HG03108 (cell line): ENCODE measurements around the gene SORL1.

Experiments used
- ATAC-seq: cut with Tn5 transposase; IDR thresholded peaks from one replicate; pipeline ENCODE4 v1.9.1; 2021; ENCODE audit warnings: moderate library complexity; ENCODE audit not compliant: unreplicated experiment

SORL1 gene

DNA sequence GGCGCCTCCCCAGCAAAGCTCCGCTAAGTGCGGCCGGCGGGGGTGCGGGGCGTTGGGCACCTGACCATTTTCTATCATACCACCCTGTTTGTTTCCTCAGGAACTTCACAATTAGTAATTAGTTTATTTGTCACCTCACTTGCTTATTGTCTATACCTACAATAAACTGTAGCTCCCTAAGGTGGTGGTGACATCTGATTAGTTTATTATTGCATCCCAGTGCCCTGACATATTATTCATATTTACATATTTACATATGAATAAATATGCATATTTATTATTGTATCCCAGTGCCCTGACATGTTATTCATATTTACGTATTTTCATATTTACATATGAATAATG is 24.7 kb upstream of the SORL1 start:
- no peak for ATAC-seq

DNA sequence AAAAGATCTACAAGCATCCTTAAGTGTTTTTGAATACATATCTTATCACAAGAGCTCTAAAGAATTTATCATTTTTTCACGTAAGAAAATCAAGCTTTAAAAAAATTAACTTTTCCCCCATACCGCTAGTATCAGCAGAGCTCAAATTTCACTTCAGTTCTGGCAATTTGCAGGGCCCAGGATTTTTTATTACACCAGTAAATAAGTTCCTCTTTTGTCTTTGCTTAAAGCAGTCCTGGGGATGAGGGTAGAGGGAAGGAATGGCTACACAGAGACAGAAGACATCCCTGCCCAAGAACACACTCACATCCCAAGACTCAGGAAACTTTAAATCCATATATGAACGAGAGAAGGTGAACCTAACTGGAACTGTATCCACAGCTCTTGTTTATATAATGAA is 22.6 kb upstream of the SORL1 start:
- ATAC-seq, result no peak

DNA sequence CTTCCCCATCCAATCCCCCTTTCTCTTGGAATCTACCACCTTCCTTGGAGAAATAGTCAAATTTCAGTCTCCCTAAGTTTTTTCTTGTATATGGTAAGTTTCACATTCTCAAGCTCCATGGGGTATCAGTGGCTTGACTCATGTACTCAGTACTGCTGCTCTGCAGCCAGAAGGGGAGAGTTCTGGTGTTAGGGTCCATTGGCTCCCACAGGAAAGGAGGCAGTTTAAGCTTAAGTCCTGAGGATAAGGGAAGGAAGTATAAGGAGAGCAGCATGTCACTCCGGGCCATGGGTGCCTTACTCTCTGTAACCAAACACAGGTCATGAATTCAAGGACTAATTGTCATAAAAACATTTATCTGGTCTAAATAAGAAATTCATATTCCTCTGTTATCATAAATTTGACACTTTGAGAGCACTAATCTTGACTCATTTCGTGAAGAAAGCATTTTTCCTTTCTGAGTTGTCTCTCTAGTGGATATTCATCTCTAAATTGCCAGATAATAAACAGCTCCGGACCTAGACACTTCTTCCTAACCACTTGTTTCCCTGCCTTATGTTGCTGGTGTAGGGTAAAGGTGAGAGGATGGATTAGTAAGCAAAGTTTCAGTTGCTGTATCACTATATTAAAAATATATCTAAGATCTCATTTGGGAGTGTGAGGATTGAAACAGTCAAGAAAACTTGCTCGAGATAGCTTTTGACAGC is 20.1 kb upstream of the SORL1 start:
- ATAC-seq, result no peak

DNA sequence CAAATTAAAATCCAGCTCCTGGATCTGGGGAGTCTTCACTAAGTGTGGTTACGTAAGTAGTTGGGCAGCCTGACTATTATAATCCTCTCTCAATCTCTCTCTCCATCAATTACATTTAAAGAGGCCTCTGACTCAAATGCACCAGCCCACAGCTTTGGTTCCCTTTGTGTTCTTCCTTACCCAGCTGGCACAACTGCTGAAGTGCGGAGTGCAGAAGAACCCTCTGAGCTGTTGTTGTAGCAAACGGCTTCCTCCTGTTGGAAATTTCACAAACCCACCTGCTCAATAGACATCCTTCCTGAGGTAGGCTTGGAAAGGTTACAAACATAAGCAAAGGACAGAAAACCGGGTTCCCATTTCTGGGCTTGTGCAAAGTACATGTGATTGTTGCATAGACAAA is 17.0 kb upstream of the SORL1 start:
- no peak for ATAC-seq

DNA sequence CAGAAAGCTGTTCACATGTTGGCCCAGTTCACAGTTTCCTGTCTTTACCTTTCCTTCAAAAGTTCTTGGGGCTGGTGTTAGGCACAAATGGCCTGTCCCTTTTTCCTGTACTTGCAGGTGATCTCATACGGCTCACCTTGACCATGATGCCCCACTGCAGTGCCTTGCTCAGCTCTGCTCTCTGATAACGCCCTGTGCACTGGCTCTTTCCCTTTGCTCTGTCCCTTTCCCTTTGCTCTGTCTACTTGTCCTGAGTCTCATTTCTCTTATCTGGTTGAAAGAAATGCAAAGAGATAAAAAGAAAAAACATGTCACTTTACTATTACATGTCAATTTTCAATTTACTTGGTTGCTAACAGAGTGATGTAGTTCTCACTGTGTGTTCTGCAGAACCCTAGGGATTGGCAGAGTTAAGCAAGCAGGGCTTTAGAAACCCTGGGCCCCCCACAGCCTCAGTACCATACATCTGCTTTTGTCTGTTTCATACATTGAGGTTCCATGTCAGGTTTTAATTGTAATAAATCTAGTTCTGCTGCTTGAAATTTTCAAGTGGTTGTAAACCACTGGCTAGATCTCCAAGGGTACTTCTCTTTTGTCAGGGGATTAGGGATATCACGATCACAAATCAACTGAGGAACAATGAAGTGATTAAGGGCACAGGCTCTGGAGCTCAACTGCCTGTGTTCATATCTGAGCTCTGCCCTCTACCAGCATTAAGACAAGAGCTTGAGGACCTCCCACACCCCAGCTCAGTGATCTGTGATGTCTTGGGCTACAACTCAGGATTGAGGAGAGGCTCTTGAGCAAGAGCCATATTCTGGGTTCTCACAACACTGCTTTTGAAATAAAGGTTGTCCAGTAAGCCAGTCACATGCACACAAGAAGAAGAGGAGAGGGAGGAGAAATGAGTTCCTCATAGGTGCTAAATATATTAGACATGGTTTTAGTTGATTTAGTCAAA is 16.3 kb upstream of the SORL1 start:
- no peak for ATAC-seq

DNA sequence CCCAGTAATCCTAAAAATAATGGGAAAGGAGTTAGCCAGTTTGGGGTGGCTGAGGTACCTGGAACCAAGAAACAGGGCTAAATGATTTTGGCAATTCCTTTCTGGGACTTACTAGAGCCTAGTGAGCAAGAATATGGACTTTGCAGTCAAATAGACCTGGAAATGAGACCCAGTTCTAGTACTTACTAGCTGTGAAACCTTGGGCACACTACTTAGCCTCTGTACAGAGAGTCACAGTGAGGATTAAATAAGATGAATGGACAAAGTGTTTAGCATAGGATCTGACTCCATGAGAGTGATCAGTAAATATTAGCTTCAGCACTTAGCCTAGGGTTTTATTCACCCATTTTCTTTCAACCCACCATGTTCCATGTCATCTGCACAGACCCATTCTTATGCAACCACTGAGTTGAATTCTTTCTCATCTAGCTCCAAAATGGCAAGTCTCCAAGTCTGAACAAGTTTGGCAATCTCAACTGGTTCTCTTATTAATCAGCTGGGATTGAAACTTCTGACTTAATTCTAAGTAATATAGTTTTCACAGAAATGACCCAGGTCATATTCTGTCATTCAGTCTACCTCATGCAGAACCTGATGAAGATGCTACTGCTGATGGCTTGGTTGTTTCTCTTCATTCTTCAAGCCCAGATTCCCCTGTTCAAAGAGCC is 15.0 kb upstream of the SORL1 start:
- ATAC-seq, result no peak

DNA sequence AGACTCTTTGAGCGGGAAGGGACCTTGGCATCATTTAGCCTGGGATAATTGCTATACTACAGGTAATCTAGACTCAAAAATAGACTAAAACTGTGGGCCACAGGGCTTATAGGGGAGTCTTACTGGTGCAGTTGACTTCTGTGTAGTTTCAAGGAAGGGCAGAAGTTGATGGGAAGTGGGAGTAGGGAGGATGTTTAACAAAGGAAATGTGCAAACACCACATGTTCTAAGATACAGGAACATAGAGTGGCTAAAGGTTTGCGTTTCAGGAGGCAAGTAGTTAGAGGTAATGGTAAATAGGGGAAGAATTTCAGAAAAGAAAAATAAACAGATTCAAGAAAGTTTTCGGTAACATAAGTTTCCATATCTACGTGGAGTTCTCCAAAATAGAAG is 14.4 kb upstream of the SORL1 start:
- ATAC-seq, result no peak

DNA sequence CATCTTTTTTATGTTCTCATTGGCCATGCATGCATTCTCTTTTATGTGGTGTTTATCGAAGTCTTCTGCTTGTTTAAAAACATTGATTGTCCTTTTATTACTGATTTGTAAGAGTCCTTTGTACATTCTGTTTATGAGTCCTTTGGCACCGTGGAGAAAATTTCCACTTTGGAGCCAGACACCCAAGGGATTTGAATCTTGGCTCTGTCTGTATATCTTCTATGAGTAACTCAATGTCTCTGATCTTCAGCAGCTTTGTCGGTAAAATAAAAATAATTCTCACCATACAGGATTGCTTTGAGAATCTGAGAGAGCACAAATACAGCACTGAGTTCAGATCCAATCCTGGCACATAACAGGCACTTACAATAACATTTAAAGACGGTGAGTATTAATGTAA is 12.8 kb upstream of the SORL1 start:
- ATAC-seq, result no peak

DNA sequence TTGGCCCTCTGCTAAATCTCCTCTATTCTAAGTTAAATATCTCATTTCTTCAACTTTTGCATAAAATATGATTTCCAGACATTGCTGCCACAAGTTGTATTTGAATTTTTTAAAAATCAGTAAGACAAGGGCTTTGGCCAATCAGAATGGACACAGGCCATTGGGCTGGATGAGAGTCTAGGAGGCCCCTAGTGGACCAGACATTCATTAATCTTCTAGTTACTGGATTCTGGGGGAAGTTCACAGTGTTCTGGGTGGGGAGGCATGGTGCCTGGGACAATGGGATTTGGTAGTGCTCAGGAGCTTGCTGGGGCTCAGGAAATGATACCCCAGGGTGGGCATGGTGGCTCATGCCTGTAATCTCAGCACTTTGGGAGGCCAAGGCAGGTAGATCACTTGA is 12.4 kb upstream of the SORL1 start:
- ATAC-seq, result no peak

DNA sequence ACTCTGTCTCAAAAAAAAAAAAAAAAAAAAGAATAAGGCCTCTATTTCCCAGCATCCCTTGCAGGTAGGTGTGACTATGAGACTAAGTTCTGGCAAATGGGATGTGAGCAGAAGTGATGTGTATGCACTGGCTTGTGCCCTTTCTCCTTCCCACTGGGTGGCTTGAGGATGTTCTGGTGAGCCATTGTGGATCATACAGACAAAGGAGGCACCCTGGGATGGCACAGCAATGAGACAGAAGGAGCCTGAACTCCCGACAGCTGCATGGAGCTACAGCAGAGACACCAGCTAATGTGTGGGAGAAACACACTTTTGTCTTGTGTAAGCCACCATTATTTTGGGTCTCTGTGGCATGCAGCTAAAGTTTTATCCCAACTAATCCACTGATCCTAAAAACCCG is 10.6 kb upstream of the SORL1 start:
- ATAC-seq, result no peak

DNA sequence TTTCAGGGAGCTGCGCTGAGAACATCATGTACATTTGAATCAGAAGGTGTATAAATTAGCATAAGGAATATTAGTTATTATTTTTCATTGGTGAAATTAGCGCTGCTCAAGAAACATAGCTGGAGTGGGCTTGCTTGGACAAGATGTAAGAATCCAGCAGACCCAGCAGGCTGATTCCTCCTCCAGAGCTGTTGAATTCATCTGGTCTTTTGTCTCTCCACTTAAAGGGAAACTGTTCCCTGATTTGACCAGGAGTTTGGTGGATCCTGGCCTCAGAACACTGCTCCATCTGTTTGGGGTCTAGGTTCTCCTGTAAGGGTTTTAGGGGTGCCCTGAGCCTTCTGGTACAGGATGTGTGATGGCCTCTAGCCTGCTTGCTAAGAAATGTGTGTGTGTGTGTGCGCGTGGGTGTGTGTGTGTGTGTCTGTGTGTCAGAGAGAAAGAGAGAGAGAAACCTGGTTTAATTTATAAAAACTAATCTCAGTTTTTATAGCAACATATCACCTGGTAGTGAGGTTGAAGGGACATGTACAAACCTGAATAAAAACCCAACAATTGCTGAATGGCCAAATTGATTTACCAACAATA is 8.3 kb upstream of the SORL1 start:
- ATAC-seq, result no peak

DNA sequence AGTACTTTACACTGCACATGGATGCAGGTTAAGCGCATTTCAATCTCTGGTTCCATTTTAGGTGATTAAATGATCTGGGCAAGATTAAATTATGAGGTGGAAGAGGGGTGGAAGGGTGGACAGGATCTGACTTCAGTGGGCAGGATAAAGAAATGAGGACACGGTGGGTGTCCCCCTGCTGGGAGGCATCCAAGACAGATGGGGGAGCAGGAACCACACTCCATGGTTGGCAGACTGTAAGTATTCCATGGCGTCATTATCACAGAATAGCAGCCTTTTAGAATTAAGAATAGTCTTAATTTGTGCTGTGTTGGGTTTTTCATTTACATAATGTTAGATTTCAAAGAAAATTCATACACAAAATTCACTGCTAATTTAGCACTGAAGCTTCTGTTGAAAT is 7.6 kb upstream of the SORL1 start:
- no peak for ATAC-seq

DNA sequence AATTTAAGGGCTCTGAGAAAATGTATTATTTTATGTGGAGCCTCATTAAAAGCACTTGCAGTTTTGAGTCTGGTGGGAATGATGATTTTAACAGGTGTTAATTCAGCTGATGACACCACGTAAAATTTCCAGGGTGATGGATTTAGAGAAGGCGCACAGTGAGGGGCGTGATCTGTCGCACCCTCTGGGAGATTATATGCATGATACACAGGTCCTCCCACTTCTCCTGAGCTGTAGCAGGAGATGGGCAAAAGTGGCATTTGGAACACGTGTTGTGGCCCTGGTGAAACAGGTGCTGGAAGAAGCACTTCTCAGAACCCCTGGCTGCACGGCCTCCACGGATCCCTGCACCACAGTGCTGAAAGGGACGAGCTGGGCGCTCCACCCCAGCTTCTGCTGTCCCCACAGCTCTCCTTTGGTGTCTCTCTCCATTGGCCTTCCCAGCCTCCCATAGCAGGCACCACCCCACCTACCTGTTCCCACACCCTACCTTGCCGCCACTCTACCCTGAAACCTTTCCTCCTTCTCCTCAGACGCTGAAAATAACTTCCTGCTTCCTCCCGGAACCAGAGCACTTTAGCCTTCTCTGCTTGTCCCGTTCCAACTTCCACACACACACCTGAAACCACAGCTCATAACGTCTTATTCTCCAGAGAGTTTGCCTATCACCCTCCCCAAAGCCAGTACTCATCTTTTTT is 6.9 kb upstream of the SORL1 start:
- ATAC-seq, result no peak

DNA sequence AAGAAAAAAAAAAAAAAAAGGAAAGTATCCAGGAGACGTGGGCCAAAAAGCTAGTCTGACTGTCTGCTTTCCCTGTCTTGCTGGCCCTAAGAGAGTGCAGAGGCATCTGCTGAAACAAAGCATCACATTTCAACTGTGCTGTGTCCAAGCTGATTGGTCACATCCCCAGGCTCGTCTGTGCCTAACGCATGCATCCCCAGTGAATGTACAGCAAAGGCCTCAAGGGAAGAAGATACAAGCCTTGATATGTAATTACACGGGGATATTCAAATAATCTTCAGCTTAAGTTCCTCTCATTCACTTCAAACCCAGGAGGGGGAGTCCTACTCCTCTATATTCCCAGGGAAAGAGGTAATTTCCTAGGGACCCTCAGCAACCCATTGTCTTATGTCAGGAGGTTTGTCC is 5.4 kb upstream of the SORL1 start:
- ATAC-seq, result no peak

DNA sequence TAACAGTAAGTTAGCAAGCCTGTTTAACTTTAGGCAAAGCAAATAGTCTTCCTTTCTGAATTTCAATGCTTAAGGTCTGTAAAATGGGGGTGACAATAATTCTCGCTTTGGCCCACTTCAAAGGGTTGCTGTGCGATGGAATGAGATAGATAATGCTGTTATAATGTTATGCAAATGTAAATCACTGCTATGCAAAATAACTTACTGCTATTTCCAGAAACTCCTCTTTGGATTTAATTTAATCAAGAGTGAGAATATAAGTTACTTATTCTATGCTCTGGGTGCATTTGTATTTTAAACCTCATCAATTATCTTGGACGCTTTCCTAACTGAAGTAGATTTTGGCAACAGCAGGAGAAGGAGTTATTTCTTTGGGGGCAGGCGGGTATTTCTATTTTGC is 4.1 kb upstream of the SORL1 start:
- ATAC-seq, result no peak

DNA sequence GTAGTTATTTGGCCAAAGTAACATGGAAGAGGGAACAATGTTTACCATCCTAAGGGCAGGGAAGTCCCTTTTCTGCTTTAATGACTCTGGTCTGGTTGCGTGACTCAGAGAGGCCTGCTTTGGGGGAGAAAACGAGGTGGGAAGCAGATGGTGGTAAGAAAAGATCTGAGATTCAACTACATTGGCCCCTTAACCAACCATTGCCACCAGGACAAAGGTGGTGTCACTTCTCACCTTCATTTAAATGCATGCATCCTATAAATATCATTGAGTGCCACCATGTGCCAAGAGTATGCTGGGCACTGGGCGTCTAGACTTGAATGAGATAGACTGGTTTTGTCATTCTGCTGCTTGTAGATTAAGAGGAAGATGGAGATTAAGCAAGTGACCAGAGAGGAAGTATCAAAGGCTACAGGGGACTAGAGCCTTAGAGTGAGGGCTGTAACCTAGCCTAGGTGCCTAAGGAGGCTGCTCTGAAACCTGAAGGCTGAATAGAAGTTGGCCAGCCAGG is 3.6 kb upstream of the SORL1 start:
- ATAC-seq, result no peak

DNA sequence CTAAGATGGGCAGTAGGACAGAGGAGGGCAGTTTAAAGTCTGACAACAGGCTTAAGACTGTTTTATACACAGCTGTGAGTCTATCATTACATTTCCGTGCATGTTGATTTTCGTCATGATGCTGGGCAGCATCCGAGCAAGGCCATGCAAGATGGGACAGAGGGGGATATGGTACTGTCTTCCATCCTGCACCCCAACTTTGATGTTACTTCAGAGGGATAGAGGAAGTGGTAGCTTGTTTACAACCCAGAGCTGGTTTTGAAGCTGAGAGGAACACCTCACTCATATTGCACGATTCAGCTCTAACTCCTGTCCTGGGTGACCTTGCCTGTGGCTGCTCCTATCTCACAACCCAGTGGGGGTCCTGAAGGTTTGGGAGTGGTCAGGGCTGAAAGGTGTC is 3.0 kb upstream of the SORL1 start:
- ATAC-seq, result no peak

DNA sequence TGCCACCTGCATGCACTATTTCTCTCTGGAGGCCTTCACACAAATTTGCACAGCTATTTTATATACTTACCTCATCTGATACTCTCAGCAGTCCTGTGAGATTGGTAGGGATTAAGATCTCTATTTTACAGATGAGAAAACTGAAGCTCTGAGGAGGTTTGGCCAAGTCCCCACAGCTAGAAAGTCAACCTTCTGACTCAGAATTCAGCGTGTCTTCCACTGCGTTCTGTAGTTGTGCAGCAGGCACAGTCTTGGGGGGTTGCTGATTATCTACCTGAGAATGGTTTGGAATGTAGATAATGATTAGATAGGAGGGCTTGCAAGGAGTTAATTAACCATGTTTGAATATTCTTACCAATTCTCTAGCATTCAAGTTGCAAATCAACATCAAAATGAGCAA is 2.5 kb upstream of the SORL1 start:
- no peak for ATAC-seq

DNA sequence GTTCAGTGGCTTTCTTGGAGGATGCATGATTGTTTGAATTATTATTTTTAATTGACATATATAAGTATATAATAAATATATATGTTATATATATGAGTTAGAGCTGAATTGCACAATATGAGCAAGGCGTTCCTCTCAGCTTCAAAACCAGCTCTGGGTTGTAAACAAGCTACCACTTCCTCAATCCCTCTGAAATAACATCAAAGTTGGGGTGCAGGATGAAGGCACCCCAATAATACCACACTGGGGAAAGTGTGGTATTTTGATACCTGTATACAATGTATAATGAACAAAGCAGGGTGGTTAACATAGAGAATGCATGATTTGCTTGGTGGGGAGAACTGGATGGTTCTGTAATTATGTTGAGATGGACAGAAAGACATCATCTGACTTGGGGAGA is 1.7 kb upstream of the SORL1 start:
- ATAC-seq, result no peak

DNA sequence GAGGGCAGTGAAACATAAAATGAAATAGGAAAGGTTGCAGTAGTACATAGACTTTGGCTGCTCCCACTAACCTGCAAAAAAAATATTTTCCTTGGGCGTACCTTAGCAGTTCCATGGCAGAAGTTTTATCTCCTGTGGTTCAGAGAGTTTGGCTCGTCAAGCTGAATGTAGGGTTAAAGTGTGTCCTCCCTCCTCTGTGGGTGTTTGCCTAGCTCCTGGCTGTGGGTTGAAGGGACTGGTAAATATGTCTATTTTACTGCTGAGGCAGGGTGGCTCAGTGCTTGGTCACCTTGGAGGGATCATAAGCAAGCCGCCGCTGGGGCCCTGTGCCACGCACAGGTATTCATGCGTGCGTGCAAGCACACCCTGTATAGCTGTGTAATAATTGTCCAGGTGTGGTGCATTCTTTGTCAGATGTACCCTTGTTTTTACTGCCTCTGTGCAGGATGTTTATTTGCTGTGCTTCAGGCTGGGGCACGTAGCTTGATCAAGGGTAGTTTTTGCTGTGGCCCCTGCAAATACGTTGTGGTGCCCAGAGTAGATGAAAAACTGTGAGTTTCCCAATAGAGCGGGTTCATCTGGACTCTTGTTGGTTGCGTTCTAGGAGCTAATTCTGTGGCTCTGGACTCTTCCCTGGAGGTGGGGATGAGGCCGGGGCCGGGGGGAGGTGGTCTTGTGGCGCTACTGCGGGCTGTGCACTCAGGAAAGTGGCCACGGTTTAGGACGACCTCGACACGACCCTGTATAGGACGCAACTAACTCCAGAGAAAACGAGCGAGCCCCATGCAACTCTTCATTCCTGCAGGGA is 732 bp upstream of the SORL1 start:
- ATAC-seq, result no peak
